ENCODE data around the gene SCYL1.

GRCh38 chr11:65499713-65500386 lies 25.0 kb upstream of the SCYL1 start:
- TF ChIP-seq CTCF (IDR thresholded peaks at IDR 0.05) (no peak), EZH2phosphoT487 (IDR thresholded peaks at IDR 0.05) (no peak), EZH2 (IDR thresholded peaks at IDR 0.05) (no peak)

Data from neural progenitor cell (in vitro differentiated cells).